OCI-LY1 (cell line): ENCODE results near the gene BMP4.

ENCODE experiments used
- CTCF ChIP-seq: fragments of 200-600 bp; sonication (generic), shearing (Covaris generic); IDR thresholded peaks from 2 replicates; pipeline ENCODE4 v1.5.1; 2017; ENCODE audit warnings: mild to moderate bottlenecking, antibody characterized with exemption, low read length, moderate library complexity, mixed read lengths
- EZH2 ChIP-seq: fragments of 200-600 bp; sonication (generic), shearing (Covaris generic); IDR thresholded peaks from 2 replicates; pipeline ENCODE4 v1.8.0; 2017; ENCODE audit warnings: borderline replicate concordance, mixed run types, mild to moderate bottlenecking, antibody characterized with exemption, low read length, moderate library complexity, mixed read lengths

- TF ChIP-seq CTCF (no peak), EZH2 (no peak)
These were observed 18.3 kb downstream of the BMP4 start for GRCh38 chr14:53938136-53938837.
